ENCODE results near the gene XCR1.

The XCR1 gene

GRCh38 chr3:45983770-45984169 lies 43.5 kb downstream of the XCR1 start:
- TF ChIP-seq SALL2 (tag by site-specific recombination; IDR thresholded peaks at IDR 0.05; ENCODE audit: borderline replicate concordance), result no peak
- no peaks in the 10 kb centered on the region for H3K9me3 ChIP-seq (ENCODE audit: control insufficient read depth, insufficient read depth, low read depth, low read length)
- no peak overlapping the region for H3K27ac ChIP-seq (ENCODE audit: extremely low read depth, low read depth, low read length)
- CTCF ChIA-PET, result no interaction called here
- H3K4me3 ChIP-seq (ENCODE audit: low read depth, low read length), result no peak overlapping the region
- H3K4me1 ChIP-seq (ENCODE audit: control insufficient read depth, insufficient read depth, low read length), result peaks cover 6% of the 10 kb centered on the region; the same call in 1 of the 2 replicates
- H3K36me3 ChIP-seq (ENCODE audit: control insufficient read depth in 2 of 2, insufficient read depth in 1 of 2, low read length in 2 of 2), result peaks cover 5 to 66% of the 10 kb centered on the region in 2 experiments; a peak in 1 of 3 replicates
- POLR2A ChIA-PET, result no interaction called here

- TF ChIP-seq ZNF394 (tag by site-specific recombination; IDR thresholded peaks at IDR 0.05; ENCODE audit: borderline replicate concordance), result no peak
- no peak for TF ChIP-seq ZFP41 (tag by site-specific recombination; IDR thresholded peaks at IDR 0.05; ENCODE audit: borderline replicate concordance)
- TF ChIP-seq REPIN1 (tag by site-specific recombination; IDR thresholded peaks at IDR 0.05; ENCODE audit: low read depth), result no peak
- no peak for TF ChIP-seq ZNF660 (tag by site-specific recombination; IDR thresholded peaks at IDR 0.05)
- TF ChIP-seq KLF9 (tag by site-specific recombination; IDR thresholded peaks at IDR 0.05; ENCODE audit: low read depth), result no peak
- no peak for TF ChIP-seq SP2 (tag by site-specific recombination; IDR thresholded peaks at IDR 0.05)
- no peak for TF ChIP-seq TSHZ1 (tag by site-specific recombination; IDR thresholded peaks at IDR 0.05; ENCODE audit: borderline replicate concordance)
- no peak for TF ChIP-seq ZNF214 (tag by site-specific recombination; IDR thresholded peaks at IDR 0.05; ENCODE audit: borderline replicate concordance)
- TF ChIP-seq ZNF654 (tag by site-specific recombination; IDR thresholded peaks at IDR 0.05; ENCODE audit: low read depth), result no peak
- TF ChIP-seq ZNF211 (tag by site-specific recombination; IDR thresholded peaks at IDR 0.05; ENCODE audit: low read depth), result no peak
- no peak for TF ChIP-seq ZSCAN18 (tag by site-specific recombination; IDR thresholded peaks at IDR 0.05)
- TF ChIP-seq ZNF645 (tag by site-specific recombination; IDR thresholded peaks at IDR 0.05), result no peak
- TF ChIP-seq ZNF670 (tag by site-specific recombination; IDR thresholded peaks at IDR 0.05; ENCODE audit: low read depth), result no peak
- no peak for TF ChIP-seq HIC1 (tag by site-specific recombination; IDR thresholded peaks at IDR 0.05)
- no peak for TF ChIP-seq ZNF48 (tag by site-specific recombination; IDR thresholded peaks at IDR 0.05)
- TF ChIP-seq ZNF701 (tag by site-specific recombination; IDR thresholded peaks at IDR 0.05), result no peak
- H3K27ac ChIP-seq (ENCODE audit: extremely low read depth, low read depth, low read length), result no peak overlapping the region
- ChIA-PET CTCF (interaction anchor here (0.6 kb wide), 1 partner anchor 13 kb away, joined by 5 read pairs; no protein-coding TSS in a partner anchor), POLR2A (no interaction called here)
- H3K4me1 ChIP-seq (ENCODE audit: control insufficient read depth, insufficient read depth, low read length), result peaks cover 1% of the 10 kb centered on the region; the same call in 1 of the 2 replicates
- no peaks in the 10 kb centered on the region for H3K9me3 ChIP-seq (ENCODE audit: control insufficient read depth, insufficient read depth, low read depth, low read length)
- peaks cover 5 to 86% of the 10 kb centered on the region in 2 experiments; a peak in 1 of 3 replicates for H3K36me3 ChIP-seq (ENCODE audit: control insufficient read depth in 2 of 2, insufficient read depth in 1 of 2, low read length in 2 of 2)
- no peak overlapping the region for H3K4me3 ChIP-seq (ENCODE audit: low read depth, low read length)
Observed at GRCh38 chr3:45981346-45982074, 45.8 kb downstream of the XCR1 start.

Data from HEK293 (cell line).